ENCODE data around the gene PRR29.

DNA sequence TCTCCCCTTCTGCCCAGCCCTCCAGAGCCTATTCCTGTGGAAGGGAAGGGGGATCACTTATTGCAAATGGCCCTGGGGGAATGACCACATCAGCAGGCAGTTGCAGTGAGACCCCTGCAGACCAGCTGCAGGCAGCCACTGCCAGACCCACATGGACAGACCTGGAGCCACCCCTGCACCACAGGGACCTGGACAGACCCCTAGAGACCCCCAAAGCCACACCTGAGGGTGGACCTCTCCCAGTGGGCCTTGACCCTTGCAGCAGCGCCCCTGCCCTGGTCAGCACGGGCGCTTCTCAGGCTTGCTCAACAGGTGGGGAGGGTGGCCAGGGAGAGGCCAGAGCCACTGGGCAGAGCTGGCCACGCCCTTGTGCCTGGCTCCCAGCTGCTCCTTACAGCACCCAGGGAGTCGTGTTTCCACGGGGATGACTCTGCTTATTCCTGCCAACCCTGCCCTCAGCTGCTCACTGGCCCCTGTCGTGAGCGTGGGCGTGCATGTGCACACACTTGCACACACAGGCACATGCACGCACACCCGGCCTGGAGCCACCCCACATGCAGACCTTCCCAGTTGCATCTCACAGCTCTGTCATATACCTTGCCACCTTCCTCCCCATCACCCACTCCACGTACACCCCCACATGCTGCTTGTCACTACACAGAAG is 24.1 kb upstream of the PRR29 start:
- TF ChIP-seq, protein P1, sequence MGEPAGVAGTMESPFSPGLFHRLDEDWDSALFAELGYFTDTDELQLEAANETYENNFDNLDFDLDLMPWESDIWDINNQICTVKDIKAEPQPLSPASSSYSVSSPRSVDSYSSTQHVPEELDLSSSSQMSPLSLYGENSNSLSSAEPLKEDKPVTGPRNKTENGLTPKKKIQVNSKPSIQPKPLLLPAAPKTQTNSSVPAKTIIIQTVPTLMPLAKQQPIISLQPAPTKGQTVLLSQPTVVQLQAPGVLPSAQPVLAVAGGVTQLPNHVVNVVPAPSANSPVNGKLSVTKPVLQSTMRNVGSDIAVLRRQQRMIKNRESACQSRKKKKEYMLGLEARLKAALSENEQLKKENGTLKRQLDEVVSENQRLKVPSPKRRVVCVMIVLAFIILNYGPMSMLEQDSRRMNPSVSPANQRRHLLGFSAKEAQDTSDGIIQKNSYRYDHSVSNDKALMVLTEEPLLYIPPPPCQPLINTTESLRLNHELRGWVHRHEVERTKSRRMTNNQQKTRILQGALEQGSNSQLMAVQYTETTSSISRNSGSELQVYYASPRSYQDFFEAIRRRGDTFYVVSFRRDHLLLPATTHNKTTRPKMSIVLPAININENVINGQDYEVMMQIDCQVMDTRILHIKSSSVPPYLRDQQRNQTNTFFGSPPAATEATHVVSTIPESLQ (CRISPR knock-in tag; IDR thresholded peaks at IDR 0.05) = no peak
- TF ChIP-seq JUN (CRISPR knock-in tag; IDR thresholded peaks at IDR 0.05) (no peak), FOXJ3 (CRISPR knock-in tag; IDR thresholded peaks at IDR 0.05; ENCODE audit: borderline replicate concordance) (no peak), ZNF416 (CRISPR knock-in tag; IDR thresholded peaks at IDR 0.05) (no peak), SOX15 (CRISPR knock-in tag; IDR thresholded peaks at IDR 0.05) (no peak)
- TF ChIP-seq, protein P2, sequence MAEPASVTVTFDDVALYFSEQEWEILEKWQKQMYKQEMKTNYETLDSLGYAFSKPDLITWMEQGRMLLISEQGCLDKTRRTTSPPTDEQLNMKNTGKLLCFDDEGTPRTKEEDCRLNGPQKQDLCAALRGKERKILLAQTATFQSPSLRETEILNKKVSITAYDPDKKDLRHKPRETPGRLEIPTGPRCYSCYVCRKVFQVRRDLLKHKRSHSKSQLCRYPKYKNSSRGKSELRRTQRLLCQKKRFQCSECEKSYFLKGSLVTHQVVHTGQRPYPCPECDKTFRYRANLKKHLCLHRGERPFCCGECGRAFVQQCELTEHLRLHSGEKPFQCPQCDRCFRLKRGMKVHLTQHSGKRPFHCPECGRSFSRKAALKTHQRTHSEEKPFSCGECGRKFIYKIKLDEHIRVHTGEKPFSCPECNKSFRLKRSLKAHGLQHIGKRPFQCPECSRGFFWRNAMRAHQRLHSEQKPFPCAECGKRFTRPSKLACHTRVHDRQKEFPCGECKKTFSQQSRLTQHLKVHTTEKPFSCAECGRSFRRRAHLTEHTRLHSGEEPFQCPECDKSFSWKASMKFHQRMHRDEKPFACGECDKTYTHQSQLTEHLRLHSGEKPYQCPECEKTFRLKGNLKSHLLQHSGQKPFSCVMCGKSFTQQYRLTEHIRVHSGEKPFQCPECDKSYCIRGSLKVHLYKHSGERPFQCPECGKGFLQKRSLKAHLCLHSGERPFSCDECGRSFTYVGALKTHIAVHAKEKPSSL (CRISPR knock-in tag; conservative IDR thresholded peaks at IDR 0.05) = no peak
- TF ChIP-seq, protein P3, sequence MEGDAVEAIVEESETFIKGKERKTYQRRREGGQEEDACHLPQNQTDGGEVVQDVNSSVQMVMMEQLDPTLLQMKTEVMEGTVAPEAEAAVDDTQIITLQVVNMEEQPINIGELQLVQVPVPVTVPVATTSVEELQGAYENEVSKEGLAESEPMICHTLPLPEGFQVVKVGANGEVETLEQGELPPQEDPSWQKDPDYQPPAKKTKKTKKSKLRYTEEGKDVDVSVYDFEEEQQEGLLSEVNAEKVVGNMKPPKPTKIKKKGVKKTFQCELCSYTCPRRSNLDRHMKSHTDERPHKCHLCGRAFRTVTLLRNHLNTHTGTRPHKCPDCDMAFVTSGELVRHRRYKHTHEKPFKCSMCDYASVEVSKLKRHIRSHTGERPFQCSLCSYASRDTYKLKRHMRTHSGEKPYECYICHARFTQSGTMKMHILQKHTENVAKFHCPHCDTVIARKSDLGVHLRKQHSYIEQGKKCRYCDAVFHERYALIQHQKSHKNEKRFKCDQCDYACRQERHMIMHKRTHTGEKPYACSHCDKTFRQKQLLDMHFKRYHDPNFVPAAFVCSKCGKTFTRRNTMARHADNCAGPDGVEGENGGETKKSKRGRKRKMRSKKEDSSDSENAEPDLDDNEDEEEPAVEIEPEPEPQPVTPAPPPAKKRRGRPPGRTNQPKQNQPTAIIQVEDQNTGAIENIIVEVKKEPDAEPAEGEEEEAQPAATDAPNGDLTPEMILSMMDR (IDR thresholded peaks at IDR 0.05) = no peak
- TF ChIP-seq, protein P4, sequence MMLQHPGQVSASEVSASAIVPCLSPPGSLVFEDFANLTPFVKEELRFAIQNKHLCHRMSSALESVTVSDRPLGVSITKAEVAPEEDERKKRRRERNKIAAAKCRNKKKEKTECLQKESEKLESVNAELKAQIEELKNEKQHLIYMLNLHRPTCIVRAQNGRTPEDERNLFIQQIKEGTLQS (CRISPR knock-in tag; conservative IDR thresholded peaks at IDR 0.05) = no peak

Data from WTC11 (cell line).